Stimulated activated CD4-positive, alpha-beta T cell treated with anti-CD3 and anti-CD28 coated beads, TNF-alpha, amount 100 ng/mL, for 48 hours (primary cell): ENCODE results near the gene ZNF772.
"Not testable (repeated sequence)": the region's sequence is repeated elsewhere in the genome, so short reads cannot be mapped to it uniquely, and the experiment has no call there.

Experiments used
- DNase-seq, 3 donors: peaks; one replicate each; pipeline ENCODE4 v3.0.0-alpha.2; 2020; ENCODE audit warnings: low read depth in 3 of 3

The ZNF772 gene

GRCh38 chr19:57477191-57478008, at the start of gene ZNF772:
Gene ZNF772, minus strand, starts transcription at chr19:57477566. Its CDS starts 257 bp downstream, at chr19:57477309.
- DNase-seq, result peak; percentile 68 to 84 (median 72)

GRCh38 chr19:57518021-57518420, 40.7 kb upstream of the ZNF772 start:
- not testable (repeated sequence) for DNase-seq

GRCh38 chr19:57515255-57515654, 37.9 kb upstream of the ZNF772 start:
- DNase-seq, result no peak

DNA sequence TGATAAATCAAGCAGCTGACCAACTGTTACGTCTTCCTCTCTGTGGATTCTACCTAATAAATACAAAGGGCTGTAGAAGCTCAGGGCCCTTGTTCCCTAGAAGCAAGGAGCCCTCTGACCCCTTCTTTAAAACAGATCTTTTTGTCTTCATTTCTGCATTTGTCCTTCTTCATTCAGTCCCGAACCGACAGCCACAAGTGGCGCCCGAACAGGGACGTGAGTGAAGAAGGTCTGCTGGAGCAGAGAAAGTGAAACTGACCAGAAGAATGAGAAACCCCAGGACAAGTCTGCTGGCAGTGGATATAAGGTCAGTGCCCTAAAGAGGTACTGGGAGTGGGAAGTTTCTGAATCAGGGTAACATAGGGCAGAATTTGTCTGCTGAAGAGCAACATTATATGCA, 35.5 kb upstream of the ZNF772 start:
- no peak for DNase-seq

- DNase-seq, result no peak
These were observed 34.1 kb upstream of the ZNF772 start for GRCh38 chr19:57511484-57511883.

- no peak for DNase-seq
These were observed 28.8 kb upstream of the ZNF772 start for GRCh38 chr19:57506163-57506562.

DNA sequence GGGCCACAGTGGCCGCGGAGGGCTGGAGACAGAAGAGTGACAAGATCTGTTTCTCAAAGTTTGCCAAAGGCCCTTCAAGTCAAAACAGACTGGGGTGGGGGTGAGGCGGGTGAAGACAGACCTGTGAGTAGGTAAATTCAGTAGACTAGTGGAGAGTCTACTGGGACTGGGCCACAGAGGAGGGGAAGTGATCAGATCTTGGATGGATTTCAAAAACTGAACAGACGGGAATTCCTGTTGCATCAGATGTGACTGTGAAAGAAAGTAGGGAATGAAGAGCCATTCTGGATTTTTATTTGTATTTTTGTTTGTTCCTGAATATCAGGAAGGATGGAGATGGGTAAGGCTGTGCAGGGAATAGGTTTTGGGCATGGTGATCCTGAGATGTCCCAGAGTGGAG, 23.0 kb upstream of the ZNF772 start:
- DNase-seq, result not testable (repeated sequence)

- DNase-seq, result peak; percentile 89 to 92 (median 92)
These were observed 22.5 kb upstream of the ZNF772 start, which contains the start of gene ZNF773 for GRCh38 chr19:57499680-57500395. Gene ZNF773, plus strand, starts transcription at chr19:57499938. Its CDS starts 143 bp downstream, at chr19:57500081.

DNA sequence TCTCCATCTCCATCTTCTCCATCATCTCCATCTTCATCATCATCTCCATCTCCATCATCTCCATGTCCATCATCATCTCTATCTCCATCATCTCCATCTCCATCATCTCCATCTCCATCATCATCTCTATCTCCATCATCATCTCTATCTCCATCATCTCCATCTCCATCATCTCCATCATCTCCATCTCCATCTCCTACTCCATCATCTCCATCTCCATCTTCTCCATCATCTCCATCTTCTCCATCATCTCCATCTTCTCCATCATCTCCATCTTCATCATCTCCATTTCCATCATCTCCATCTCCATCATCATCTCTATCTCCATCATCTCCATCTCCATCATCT, 21.9 kb upstream of the ZNF772 start:
- DNase-seq, result not testable (repeated sequence)

DNA sequence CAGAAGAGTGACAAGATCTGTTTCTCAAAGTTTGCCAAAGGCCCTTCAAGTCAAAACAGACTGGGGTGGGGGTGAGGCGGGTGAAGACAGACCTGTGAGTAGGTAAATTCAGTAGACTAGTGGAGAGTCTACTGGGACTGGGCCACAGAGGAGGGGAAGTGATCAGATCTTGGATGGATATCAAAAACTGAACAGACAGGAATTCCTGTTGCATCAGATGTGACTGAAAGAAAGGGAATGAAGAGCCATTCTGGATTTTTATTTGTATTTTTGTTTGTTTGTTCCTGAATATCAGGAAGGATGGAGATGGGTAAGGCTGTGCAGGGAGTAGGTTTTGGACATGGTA, 10.9 kb upstream of the ZNF772 start:
- DNase-seq, result not testable (repeated sequence)

GRCh38 chr19:57487477-57488298, 10.3 kb upstream of the ZNF772 start, which contains the start of gene ZNF419:
Gene ZNF419, plus strand, starts transcription at chr19:57487750. Its CDS starts 201 bp downstream, at chr19:57487951.
- DNase-seq, result peak; percentile 78 to 89 (median 81)

DNA sequence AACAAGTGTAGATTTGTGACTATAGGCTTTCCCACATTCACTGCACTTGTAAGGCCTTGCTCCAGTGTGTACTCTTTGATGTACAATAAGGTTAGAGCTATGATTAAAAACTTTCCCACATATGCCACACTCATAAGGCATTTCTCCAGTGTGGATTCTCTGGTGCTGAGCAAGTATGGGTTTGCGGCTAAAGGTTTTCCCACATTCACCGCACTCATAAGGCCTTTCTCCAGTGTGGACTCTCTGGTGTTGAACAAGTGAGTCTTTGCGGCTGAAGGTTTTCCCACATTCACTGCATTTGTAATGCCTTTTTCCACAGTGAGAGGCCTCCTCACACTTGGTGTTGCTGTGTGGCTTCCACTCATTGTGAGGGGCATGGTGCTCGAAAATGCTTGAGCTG, 3.7 kb downstream of the ZNF772 start:
- no peak for DNase-seq

DNA sequence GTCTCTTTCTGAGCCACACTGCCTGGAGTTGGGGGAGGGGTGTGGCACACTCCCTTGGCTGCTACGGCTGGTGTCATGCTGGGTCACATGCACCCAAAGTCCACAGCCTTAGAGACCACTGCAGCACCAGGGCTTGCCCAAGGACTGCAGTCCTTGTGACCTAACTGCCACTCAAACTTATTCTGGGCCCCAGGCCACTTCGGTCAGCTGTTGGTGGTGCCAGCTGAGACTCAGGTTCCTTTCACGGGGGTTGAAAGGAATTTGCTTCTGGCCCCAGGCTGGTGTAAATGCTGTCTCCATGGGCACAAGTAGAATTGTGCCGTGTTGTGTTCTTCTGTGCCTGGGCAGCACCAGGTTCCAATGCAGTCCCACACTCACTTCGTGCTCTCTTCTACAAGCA, 10.9 kb downstream of the ZNF772 start:
- no peak for DNase-seq

- DNase-seq, result no peak
These were observed 11.5 kb downstream of the ZNF772 start for GRCh38 chr19:57465680-57466381.

GRCh38 chr19:57452307-57452706, 25.1 kb downstream of the ZNF772 start:
- DNase-seq, result no peak

DNA sequence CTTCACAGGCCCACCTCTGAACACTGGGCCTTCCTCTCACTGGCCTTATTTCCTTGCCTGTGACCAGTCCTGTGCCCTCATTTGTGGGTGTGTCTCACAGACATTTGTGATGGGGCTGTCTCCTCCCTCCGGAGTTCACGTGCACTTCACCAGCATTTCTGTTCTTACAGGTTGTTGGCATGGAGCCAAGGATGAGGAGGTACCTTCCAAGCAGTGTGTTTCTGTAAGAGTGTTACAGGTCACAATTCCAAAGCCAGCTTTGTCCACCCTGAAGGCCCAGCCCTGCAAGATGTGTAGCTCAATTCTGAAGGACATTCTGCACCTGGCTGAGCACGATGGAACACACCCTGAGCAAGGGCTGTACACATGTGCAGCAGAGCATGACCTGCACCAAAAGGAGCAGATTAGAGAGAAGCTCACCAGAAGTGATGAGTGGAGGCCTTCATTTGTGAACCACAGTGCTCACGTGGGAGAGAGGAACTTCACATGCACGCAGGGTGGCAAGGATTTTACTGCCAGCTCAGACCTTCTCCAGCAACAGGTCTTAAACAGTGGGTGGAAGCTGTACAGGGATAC, 34.2 kb downstream of the ZNF772 start:
- DNase-seq, result no peak

- no peak for DNase-seq
These were observed 35.2 kb downstream of the ZNF772 start for GRCh38 chr19:57441979-57442752.

DNA sequence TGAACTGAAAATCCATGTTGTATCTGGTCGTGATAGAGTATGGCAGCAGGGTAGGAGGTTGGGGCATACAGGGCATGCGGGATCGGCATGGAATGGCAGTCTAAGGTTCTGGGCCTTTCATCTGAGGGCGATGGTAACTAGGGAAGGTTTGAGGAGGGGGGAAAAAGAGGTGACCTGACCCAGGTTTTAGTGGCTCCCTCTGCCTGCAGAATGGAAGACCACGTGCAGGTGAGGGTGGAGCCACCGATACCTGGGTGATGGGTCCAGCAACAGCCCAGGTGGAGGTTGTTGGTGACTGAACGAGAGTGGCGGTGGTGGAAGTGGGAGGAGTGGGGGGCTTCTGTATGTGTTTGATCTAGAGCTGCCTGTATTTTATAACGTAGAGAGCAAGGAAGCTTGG, 38.4 kb downstream of the ZNF772 start:
- no peak for DNase-seq

GRCh38 chr19:57437931-57438330, 39.4 kb downstream of the ZNF772 start:
- DNase-seq, result no peak

GRCh38 chr19:57436417-57436816, 40.9 kb downstream of the ZNF772 start:
- no peak for DNase-seq
